ENCODE results near the gene MAD2L1.

DNA sequence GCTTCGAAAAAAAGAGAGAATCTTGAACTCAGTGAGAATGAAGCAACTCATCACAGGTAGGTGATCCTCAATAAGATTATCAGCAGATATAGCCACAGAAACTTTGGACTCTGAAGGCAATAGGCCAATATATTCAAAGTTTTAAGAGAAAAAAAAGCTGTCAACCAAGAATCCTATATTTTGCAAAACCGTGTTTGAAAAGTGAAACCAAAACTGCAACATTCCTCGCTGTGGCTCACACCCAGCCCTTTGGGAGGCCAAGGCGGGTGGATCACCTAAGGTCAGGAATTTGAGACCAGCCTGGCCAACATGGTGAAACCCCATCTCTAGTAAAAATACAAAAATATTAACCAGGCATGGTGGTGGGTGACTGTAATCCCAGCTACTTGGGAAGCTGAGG is 22.8 kb downstream of the MAD2L1 start:
- no peak for TF ChIP-seq POLR2A (IDR thresholded peaks at IDR 0.05)
- TF ChIP-seq, protein P1, sequence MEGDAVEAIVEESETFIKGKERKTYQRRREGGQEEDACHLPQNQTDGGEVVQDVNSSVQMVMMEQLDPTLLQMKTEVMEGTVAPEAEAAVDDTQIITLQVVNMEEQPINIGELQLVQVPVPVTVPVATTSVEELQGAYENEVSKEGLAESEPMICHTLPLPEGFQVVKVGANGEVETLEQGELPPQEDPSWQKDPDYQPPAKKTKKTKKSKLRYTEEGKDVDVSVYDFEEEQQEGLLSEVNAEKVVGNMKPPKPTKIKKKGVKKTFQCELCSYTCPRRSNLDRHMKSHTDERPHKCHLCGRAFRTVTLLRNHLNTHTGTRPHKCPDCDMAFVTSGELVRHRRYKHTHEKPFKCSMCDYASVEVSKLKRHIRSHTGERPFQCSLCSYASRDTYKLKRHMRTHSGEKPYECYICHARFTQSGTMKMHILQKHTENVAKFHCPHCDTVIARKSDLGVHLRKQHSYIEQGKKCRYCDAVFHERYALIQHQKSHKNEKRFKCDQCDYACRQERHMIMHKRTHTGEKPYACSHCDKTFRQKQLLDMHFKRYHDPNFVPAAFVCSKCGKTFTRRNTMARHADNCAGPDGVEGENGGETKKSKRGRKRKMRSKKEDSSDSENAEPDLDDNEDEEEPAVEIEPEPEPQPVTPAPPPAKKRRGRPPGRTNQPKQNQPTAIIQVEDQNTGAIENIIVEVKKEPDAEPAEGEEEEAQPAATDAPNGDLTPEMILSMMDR (IDR thresholded peaks at IDR 0.05), result no peak

Data from body of pancreas (tissue), 4 donors.